Stimulated activated CD4-positive, alpha-beta T cell treated with anti-CD3 and anti-CD28 coated beads, Interleukin-2, amount 100 ng/mL, for 24 hours (primary cell): ENCODE measurements around the gene PTCHD4.

Experiments used
- DNase-seq, 2 donors: peaks; one replicate each; pipeline ENCODE4 v3.0.0-alpha.2; 2020

PTCHD4 gene

DNA sequence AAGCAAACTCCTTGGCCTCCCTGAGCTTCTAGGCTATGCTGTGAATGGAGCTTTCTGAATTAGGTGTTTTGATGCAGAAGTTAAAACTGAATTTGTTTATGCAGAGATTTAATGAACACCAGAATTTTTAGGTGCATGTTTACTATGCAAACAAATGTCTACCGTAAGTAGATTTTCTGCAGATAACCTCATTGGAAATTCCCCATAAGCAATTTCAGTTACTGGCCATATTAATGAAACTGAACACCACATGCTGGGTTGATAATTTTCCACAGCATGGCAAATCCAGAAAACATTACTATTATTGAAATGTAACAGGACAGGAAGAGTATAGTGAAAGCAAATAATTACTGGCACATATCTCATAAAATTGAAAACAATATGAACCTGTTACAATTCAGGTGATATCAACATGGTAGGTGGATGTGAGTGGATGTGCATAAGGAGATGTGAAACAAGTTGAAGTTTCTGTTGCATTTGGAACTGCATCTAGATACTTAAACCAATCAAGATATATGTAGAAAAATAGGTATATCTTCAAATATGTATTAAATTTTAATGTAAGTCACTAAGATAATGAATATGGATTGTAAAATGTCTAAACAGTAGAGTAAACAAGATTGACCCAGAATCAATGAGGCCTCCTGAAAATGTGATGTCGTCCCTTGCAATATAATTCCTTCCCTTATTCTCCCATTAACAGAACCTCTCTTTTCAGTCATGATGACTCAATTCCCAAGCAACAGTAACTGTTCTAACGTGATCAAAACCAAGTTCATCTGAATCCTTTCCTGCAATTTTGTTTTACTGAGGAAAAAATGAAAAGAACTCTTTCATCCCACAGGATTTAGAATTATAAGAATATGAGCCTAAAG, 11.0 kb downstream of the PTCHD4 start:
- no peak for DNase-seq

DNA sequence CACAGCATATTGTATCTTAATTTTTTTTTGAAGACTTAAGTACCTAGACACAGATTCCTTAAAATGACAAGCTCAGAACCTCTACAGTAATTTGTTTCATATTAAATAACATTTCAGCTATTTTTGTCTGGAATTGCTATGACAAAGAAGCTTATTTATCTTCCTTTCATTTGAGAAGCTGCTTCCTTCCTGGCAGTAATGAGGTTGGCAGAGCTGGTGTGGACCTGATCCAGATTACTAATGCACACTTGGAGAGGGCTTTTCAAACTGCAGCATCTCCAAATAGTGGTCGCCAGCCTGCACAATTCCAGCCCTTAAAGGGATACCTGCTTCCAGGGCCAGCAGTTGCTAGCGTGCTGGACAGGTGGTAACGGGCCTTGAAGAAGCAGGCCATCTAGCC, 12.1 kb downstream of the PTCHD4 start:
- no peak for DNase-seq

DNA sequence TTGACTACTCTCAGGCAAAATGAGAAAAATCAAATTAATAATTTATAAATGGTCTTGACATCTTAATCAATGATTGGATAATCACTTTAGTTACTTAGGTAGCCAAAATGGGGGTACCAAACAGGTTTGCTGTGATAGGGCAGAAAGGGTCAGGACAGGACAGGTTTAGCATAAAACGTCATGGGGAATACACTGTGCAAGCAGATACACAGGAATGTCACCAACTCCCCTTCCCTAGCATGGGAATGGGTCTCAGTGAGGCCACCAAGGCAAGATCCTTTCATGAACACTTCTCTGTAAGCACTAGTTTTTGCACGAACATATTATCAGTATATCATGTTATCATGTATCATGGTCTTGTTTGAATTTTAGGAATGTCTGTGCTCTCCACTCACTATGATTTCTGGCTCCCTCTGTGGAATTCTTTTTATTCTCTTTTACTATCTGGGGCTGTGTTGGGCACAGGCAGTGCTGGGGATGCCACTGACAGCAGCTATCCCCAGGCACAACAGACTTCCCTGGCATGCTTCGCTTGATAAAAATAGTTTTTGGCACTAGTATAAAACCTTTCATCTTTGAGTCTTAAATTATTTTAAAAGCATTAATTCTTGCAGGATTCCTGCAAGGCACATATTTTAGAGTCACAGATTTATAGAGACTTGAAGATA, 18.3 kb downstream of the PTCHD4 start:
- DNase-seq, result no peak

DNA sequence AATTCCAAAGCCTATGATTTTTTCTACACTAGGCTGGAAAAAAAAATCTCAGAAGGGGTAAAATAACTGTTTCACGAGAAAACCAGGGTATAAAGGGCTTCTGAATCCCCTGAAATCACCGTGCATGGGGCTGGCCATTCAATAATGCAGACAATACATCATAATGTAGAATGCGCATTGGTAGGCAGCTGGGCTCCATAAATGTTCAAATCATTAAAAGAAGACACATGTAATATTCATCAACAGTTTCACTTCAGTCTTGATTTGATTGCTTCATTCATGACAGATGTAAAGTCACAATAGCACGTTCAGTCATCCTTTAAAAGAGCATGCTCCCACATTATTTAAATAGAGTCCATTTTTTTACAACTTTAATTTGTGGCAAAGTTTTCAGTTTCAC, 20.5 kb downstream of the PTCHD4 start:
- no peak for DNase-seq

DNA sequence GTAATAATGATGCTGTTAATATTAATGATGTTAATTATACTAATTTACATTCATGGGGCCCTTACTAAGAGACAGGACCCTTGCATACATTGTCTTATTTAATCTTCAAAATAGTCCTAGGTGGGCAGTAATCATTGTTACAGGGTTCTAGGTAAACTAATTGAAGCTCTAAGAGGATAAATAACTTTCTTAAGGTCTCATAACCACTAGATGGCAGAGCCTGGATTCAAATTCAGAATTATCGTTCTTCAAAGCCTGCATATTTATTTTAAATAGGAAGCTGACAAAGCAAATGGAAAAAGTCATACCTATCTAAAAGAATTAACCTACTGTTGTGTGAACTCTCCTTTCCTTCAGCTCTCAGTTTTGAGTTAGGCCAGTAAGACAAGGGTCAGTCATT, 23.5 kb downstream of the PTCHD4 start:
- DNase-seq, result no peak

DNA sequence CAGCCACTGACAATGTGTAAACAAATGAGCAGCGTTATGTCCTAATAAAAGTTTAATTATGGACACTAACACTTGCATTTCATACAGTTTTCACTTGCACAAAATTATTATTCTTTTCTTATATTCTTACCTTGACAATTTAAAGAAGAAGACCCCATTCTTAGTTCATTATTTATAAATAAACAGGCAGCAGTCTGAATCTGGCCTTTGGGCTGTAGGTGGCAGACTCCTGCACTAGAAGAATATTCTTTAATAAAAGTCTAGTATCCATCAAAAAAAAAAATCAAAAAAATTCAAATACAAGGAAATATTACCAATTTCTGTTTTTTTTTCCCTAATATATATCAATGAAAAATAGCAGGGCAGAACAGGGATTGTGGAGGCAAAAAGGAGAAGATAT, 24.8 kb downstream of the PTCHD4 start:
- no peak for DNase-seq

DNA sequence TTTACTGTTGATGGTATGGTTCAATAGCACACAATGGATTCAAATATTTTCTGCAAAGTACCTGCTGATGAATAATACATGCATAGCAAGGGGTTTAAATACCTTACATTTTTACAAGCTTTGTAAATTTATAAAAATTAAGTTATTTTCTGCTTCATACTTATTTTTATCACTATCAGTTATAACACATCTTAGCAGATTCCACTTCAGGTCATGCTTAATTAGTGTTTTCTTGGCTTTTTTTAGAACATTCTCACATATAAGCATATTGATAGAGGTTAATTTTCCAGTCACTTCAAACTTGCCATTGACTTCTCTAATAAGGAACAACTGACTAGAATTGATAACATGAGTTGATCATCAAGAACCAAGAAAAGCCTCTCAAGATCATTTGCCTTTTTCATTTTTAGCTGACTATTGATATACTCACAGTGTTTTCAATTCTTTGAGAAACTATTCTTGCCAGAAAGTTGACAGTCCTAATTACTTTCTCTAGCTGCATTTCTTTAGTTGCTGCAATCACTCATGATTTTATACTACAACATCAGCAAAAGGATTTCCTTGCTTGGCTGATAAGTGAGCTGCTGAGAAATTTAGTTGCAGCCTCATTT, 25.8 kb downstream of the PTCHD4 start:
- no peak for DNase-seq

DNA sequence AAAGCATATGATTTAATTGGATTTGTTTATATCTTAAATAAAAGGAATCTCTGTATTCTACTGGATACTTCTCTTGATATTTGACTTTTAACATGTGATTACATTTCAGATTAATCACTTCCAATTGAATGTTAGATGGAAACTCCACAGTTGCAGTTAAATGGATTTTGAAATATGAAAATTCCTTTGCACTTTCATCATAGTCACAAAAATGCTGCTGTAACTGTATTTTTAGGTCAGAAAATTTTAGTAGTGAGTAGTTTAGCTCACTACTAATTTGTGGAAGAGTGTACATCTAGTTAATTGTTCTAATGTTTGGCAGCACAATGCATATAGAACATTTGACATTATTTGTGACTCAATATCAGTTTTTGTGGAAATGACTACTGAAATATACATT, 26.8 kb downstream of the PTCHD4 start:
- DNase-seq, result no peak

DNA sequence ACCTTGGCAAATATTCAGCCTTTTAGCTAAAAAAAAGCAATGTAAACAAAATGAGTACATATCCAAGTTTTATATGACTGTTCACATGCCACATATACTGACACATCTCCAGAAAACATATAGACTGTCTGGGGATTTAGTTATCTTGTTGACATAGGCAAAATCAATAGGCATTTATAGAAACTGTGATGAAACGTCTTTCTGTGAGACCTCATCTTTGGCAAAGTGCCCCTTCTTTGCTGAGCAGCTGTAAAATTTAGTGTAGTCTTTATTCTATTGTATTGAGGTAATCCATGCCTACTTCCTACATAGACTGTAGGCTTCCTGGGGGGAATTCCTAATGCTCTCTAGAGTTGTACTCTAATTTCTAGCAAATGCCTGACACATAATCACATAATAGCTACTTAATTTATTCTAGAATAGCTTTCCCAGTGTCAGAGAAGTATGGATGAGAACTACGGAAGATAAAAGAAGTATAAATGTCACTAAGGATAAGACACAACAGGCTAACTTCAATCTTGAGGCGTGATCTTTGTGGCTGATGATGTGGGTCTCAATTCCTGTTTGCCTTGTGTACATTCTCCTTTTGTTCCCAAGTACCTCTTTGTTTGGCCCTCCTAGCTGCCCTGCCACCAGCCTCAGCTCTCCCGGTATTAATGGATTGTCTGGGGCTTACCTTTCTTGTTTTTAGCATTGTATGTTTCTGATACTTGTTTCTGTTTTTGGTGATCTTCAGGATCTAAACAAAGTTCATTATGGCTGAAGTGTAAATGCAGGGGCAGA, 30.6 kb downstream of the PTCHD4 start:
- no peak for DNase-seq

DNA sequence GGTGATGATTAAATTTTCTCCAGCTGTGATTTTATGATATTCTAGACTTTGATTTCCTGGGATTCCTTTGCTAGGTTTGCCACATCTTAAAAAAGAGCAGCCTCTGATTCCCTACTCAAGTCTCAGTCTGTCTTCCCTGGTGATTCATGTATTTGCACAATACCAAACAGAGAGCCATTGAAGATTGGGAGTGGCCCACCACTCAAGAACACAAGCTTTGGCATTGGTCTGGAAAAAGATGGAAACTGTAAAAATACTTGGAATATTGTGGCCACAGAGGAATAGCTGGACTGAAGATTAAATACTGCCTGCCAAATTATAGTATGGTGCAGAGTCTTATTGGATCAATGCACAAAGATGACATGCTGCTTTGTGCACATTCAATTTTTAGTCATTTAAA, 32.9 kb downstream of the PTCHD4 start:
- DNase-seq, result no peak

DNA sequence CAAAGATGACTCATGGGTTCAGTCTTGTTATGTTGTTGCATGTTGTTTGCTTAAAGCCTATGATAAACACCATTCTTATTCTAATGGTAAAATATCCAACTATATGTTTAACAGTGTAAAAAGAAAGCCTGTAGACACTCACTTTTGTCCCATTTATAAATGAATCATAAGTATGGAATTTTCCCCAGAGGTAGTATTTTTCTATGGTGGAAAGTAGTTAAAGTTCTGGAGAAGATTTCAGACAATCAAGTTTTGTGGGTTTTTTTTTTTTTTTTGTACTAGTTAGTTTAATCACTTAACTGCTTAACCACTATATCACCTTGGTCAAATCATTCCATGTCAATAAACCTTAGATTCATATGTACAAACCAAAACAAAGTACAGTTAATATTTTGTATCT, 35.8 kb downstream of the PTCHD4 start:
- DNase-seq, result no peak

DNA sequence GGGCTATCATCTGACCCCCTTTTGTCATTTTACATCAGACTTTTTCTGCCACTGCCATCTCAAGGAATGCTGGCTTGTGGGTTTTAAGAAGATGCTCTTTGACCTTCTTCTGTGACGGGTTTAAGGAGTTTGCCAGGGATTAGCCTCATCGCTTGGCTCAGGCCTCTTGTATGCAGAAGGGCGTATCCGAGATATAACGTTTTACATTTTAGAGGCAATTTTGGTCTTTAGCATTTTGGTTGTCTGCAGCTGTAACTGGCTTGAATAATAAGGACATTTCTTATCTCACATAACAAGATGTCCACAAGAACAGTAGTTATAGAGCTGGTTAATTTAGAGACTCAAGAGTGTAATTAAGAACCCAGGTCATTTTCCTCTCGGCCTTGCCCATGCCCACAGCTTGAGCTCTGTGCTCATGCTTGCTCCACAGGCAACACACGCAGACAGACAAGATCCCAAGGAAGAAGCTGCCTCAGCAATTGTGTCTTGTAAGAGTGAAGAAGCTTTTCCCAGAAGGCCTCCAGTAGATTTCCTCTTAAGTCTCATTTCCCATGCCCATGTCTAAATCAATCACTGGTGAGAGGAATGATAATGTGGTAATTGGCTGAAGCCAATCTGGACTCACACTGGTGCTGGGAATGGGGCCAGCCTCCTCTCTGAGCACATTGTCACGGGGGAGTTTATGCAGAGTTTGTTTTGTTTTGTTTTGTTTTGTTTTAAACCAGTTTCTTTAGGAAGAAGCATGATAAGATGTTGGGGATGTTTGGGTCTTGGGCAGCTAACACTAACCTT, 36.8 kb downstream of the PTCHD4 start:
- no peak for DNase-seq

DNA sequence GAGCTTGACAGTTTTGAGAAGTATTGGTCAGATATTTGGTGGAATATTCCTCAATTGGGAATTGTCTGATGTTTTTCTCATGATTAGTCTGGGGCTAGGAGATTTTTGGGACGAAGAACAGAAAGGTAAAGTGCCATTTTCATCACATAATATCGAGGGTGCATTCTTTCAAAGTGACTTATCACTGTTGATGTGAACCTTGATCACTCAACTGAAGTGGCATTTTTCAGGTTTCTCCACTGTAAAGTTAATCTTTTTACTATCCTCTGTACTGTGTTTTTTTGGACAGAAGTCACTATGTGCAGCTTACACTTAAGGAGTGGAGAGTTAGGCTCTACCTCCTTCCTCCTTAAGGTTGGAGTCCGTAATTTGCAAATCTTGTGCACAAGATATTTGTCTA, 39.2 kb downstream of the PTCHD4 start:
- no peak for DNase-seq

DNA sequence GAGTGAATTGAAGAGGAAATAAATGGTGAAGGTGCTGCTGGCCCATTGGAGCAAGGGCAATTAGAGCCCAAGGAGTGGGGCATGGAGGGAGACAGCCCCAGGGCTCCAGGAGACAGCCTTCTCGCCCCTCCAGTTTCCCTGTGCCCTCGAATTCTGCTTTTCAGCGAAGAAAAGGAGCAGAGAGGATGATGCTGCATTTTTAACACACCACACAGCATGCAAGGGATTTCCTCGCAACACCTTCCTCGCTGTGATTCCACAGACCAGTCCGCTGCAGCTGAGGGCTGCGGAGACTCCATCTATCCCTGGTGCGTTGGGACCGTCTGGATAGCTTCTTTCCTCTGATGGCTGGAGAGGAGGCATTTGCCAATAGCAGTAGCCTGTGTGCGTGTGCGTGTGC, 41.7 kb downstream of the PTCHD4 start:
- no peak for DNase-seq

DNA sequence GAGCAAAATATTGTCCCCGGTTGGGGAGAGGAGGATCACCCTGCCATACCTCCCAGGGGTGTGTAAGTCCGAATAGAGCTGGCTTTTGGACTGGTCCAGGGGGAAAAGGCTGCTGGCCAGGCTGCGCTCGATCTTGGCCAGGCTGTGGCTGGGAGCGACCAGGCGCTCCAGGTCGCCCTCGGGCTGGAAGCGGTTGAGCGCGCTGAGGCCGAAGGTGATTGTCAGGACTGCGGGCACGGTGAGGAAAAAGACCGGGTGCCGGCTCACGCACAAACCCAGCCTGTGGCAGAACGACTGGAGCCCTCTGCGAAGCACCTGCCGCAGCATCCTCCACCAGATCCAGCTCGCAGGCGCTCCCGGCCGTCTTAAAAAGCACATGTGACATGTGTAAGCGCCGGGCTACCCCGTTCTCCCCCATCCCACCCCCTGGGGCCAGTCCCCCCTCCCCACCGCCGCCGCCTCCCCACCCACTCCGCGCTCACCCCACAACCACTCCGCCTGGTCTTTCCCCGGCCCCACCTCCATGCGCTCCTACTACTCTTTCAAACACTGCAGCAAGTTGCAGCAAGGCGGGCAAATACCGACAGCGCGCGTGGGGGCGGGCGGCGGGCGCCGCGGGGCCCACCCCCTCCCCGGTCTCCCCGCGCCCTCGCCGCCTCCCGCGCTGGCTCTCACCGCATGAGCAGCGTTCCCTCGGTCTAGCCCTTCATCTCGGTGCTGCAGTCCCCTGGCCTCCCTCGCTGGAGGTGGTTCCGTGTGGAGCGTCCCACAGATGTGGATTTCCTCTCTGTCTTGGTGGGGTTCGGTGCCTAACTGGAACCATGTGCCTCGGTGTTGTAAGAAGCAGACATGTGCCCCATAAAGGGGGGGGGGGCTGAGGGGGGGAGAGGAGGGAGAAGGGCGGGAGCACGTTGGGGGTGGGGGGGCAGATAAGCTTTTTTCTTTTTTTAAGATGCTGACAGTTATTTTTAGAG, 42.4 kb downstream of the PTCHD4 start:
- no peak for DNase-seq

DNA sequence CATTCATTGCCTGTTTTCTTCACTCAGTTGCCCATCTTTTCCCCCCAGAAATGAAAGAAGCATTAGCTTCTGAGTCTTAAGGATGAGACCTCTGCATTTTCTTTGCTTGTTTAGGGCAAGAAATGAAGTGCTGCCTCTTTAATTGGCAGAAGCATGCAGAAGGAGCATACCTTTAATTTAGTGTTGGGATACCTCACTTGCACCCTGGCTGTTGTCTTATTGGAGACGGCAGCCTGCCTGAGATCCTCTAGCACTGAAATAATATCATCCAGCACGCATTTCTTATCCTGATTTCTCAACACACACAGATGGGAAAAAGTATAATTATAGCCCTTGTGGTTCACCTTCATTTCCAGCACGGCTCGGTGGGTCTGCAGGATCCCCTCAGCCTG, 43.1 kb downstream of the PTCHD4 start:
- no peak for DNase-seq

DNA sequence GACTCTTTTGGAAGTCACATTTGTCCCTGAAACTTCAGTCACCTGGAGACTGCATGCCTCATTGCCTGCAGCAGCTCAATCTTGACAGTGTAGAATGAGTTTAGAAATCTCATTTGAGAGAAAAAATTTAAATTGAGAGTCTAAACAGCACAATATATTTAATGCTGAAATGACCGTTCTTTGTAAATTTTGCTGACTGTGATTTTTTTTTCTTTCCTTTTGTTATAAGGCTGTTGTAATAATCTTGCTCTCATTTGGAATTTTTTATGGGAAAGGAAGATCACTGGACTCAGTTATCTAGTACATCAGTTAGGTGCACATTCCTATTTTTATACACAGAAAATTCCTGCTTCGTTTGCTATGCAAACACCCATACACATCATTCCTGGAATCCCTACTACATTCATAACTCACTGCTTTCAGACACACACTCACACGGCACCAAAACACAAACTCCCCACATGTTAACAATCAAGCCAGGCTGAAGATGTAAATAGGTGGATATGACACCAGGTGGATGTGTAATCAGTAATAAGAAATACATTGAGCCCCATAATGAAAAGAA, 43.8 kb downstream of the PTCHD4 start:
- DNase-seq, result no peak

DNA sequence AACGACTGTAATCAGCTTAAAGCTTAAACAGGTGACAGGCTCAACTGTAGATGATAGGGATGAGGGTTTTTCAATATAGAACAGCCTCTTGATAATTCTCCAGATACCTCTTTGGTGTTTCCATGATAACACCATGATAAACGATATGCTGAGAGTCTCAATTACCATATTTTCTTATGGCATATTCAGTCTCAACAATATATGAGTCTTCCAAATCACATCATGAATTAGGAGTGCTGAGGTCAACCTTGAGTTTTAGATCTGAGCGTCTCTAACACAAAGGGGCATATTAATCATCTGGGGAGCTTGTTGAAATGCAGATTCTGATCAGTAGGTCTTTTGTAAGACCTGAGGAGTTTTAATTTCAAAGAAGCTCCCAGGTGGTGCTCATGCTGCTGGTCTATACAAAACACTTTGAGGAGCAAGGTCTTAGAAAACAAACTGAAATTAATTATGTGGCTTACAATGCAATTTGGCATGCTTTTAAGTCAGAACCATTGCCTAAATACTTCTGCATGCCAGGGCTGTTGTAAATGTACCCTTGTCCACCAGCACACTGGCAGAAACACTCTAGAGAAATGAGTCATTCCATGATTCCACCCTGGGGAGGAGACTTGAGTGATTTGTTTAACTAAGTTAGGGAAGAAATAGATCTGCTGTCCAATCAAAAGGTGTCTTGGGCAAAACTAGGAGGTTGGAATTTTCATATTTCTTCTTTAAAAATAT, 49.6 kb downstream of the PTCHD4 start:
- DNase-seq, result no peak
